A673 (cell line): Measurements from ENCODE around the gene RBP2. TPM values are rescaled to one million over a fixed set of nuclear protein-coding genes. Genes with fewer than 3 reads are reported as not detected.

Experiments used
- BruUV-seq: library from RNA; stranded (reverse); fragments of 400-500 nt; replicated peaks from 2 replicates; lab custom pipeline; 2021; lab: Mats Ljungman, UMichigan
- CTCF ChIA-PET: fragments of 300-600 bp; sonication (Branson Sonifier 250); formaldehyde crosslinking; loops from one replicate; lab custom pipeline; 2022; ENCODE audit warnings: antibody characterized with exemption; lab: Charles Lee
- POLR2A ChIA-PET: fragments of 300-600 bp; sonication (Branson Sonifier 250); formaldehyde crosslinking; loops from one replicate; lab custom pipeline; 2022; ENCODE audit warnings: antibody characterized with exemption; ENCODE audit not compliant: low non-redundant PET; lab: Charles Lee
- DNase-seq: peaks from one replicate; pipeline ENCODE4 v3.0.0-alpha.2; 2015; ENCODE audit warnings: low spot score
- H3K27ac ChIP-seq: fragments of 200-600 bp; sonication (generic); 2 replicates; pipeline ENCODE4 v1.5.1; 2016; ENCODE audit warnings: mixed run types, low read depth, mild to moderate bottlenecking, mixed read lengths, antibody characterized with exemption, low read length; ENCODE audit not compliant: poor library complexity, severe bottlenecking
- H3K27me3 ChIP-seq: fragments of 200-600 bp; sonication (generic); replicated peaks from 2 replicates; pipeline ENCODE4 v1.6.1; 2017; ENCODE audit warnings: mixed run types, low read depth, mild to moderate bottlenecking, mixed read lengths, antibody characterized with exemption, low read length; ENCODE audit not compliant: insufficient read depth, poor library complexity
- H3K36me3 ChIP-seq: fragments of 200-600 bp; sonication (generic); 2 replicates; pipeline ENCODE4 v1.6.1; 2016; ENCODE audit warnings: mixed run types, mild to moderate bottlenecking, mixed read lengths, antibody characterized with exemption, low read length; ENCODE audit not compliant: insufficient read depth, poor library complexity, severe bottlenecking
- H3K4me1 ChIP-seq: fragments of 200-600 bp; sonication (generic); 2 replicates; pipeline ENCODE4 v1.6.1; 2017; ENCODE audit warnings: mixed run types, mild to moderate bottlenecking, mixed read lengths, antibody characterized with exemption, low read length; ENCODE audit not compliant: insufficient read depth, poor library complexity, severe bottlenecking
- H3K4me3 ChIP-seq: fragments of 200-600 bp; sonication (generic); 2 replicates; pipeline ENCODE4 v1.5.1; 2016; ENCODE audit warnings: low read depth, mixed run types, mild to moderate bottlenecking, mixed read lengths, low read length; ENCODE audit not compliant: poor library complexity, severe bottlenecking
- H3K9me3 ChIP-seq: fragments of 200-600 bp; sonication (generic); 2 replicates; pipeline ENCODE4 v1.6.1; 2016; ENCODE audit warnings: mixed run types, low read depth, mild to moderate bottlenecking, mixed read lengths, antibody characterized with exemption, low read length; ENCODE audit not compliant: poor library complexity, severe bottlenecking
- CTCF ChIP-seq: fragments of 300-800, 200-600 bp; sonication (generic); conservative IDR thresholded peaks from 2 replicates; pipeline ENCODE4 v1.5.1; 2017; ENCODE audit warnings: low read depth, mild to moderate bottlenecking, antibody characterized with exemption, low read length, moderate library complexity, mixed read lengths
- EZH2 ChIP-seq: fragments of 200-600 bp; sonication (generic); IDR thresholded peaks from 2 replicates; pipeline ENCODE4 v1.6.1; 2017; ENCODE audit warnings: borderline replicate concordance, low read depth, mild to moderate bottlenecking, mixed read lengths, antibody characterized with exemption, low read length; ENCODE audit not compliant: poor library complexity, severe bottlenecking
- intact Hi-C: fragments of 100-400 bp; cut with micrococcal nuclease; formaldehyde crosslinking; loops from one replicate; pipeline ENCODE4 v1.10.0; 2022; ENCODE audit not compliant: unreplicated experiment
- total RNA-seq: library from RNA; stranded (reverse); gene quantifications from 2 replicates; pipeline ENCODE4 v1.2.3, GENCODE V29; 2021

The RBP2 gene
- total RNA-seq, 1 experiment from 2014 or later, result not detected

GRCh38 chr3:139509631-139510030 lies 33.3 kb upstream of the RBP2 start:
- Histone ChIP-seq H3K27me3 (no peaks in the 10 kb centered on the region), H3K36me3 (no peaks in the 10 kb centered on the region), H3K27ac (no peak overlapping the region), H3K4me3 (no peak overlapping the region), H3K9me3 (no peaks in the 10 kb centered on the region), H3K4me1 (no peaks in the 10 kb centered on the region)
- POLR2A ChIA-PET, result no interaction called here
- no peak for DNase-seq
- TF ChIP-seq EZH2, result no peak
- no peak for TF ChIP-seq CTCF
- CTCF ChIA-PET, result no interaction called here
- no TSS peak for BruUV-seq
- intact Hi-C loops, result no loop called here

DNA sequence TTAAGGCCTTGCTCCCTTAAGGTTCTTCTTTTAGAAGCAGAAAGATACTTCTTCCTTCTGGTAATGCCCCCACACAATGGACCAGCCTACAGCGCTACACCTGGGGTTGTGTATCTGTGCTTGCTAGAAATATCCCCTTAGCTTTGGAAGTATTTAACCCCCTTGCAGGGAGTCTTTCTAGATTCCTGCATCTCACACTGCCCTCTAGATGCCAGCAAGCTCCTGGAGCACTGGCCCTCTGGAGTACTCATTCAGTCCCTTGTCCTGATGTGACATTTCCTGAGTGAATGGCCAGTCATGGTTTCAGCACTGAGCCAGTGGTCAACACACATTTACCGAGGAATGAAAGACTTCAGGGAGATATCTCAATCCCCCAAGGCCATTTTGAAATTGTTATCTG lies 30.4 kb upstream of the RBP2 start:
- peaks cover 5% of the 10 kb centered on the region for H3K27me3 ChIP-seq
- H3K9me3 ChIP-seq, result no peaks in the 10 kb centered on the region
- ChIA-PET CTCF (no interaction called here), POLR2A (no interaction called here)
- H3K36me3 ChIP-seq, result no peaks in the 10 kb centered on the region
- no peaks in the 10 kb centered on the region for H3K4me1 ChIP-seq
- intact Hi-C loops, result no loop called here
- no peak for TF ChIP-seq EZH2
- no peak for TF ChIP-seq CTCF
- H3K27ac ChIP-seq, result no peak overlapping the region
- DNase-seq, result no peak
- BruUV-seq, result no TSS peak
- H3K4me3 ChIP-seq, result no peak overlapping the region

DNA sequence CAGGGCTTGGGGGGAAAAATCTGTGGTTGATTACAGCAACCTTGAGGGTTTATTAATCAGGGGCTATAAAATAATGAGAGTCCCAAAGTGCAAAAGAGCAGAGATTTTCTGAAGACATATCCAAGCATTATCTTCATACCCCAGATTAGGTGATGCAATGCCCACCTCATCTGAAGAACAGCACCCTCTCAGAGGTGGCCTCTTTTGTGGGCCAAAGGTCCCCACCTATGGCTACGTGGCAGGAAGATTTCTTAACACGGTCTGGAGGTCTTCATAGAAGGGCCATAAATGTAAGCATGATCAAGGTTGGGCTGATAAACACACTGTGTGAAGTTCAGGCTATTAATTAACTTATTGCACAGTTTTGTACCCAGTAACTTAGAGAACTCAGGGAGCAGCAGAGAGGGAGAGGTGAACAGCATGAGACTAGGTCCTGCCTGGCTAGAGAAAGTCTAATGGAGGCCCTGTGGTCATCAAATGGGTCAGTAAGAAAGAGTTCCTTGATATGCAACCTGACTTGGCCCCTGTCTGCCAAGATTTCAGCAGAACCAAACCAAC lies 29.6 kb upstream of the RBP2 start:
- Histone ChIP-seq H3K27ac (no peak overlapping the region), H3K27me3 (peaks cover 5% of the 10 kb centered on the region), H3K9me3 (no peaks in the 10 kb centered on the region), H3K4me1 (no peaks in the 10 kb centered on the region), H3K4me3 (no peak overlapping the region), H3K36me3 (no peaks in the 10 kb centered on the region)
- intact Hi-C loops, result no loop called here
- POLR2A ChIA-PET, result no interaction called here
- CTCF ChIA-PET, result no interaction called here
- TF ChIP-seq EZH2 (no peak), CTCF (no peak)
- no TSS peak for BruUV-seq
- DNase-seq, result no peak
